Putamen (tissue), 1 donor: ENCODE results near the gene CCDC85A.
"Not testable (repeated sequence)": the region's sequence is repeated elsewhere in the genome, so short reads cannot be mapped to it uniquely, and the experiment has no call there.

Experiments
- DNase-seq: peaks from one replicate; pipeline ENCODE4 v3.0.0-alpha.2; 2016; ENCODE audit warnings: low spot score

Gene CCDC85A

DNA sequence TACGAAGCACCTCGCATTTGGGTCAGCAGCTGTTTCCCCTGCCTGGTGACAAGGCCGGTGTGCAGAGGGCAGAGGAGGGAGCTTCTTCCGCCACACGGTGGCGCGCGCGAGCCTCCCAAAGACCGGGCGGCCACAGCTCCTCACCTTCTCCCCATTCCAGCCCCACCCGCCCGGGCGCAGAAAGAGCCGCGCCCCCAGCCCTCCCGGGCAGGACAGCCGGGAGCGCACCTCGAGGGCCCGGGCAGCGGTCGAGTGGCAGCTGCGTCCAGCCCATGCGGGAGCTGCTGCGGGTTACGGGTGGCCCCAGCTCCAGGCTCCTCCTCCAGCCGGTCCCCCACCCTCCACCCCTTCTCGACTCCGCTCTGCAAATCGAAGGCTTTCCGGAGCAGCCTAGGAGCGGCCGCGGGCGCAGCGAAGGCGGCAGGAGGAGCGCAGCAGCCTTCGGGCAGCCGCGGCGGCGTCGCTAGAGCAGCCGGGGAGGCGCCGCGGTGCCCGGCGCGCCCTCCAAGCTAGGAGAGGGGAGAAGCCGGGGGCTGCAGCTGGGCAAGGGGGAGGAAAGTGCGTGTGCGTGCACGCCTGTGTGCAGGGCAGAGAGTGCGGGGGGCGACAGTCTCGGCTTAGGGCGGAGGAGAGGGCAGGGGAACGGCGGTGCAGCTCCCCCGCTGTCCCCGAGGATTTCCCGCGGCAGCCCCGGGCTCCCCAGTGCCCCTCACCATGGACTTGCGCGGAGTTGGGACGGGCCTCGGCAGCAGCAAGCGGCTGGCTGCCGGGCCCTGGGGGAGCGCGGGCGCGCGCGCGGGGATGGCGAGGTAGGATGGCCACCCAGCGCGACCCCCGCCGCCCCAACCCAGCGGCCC lies at the start of gene CCDC85A:
Gene CCDC85A, plus strand, starts transcription at position 348 of the 857 bp plus-strand sequence. CDS start 635 bp downstream, outside the sequence.
- peak; percentile 78 for DNase-seq

DNA sequence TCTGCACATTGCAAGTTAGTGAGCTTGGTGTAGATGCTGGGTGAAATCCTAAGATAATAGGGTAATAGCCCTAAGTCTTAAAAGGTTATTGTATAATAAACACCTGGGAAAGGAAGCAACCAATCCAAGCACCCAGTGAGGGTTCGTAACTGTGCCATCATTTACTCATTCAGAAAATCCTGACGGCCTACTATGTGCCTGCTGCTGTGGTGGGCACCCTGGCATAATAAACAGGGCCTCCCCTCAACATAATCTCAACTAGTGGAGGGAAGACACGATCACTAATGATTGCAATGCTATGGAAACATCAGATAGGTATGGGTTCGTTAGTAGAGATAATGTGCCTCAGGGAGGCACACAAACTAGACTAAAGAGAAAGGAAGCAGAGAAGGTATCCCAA lies 48.9 kb upstream of the CCDC85A start:
- DNase-seq: no peak

DNA sequence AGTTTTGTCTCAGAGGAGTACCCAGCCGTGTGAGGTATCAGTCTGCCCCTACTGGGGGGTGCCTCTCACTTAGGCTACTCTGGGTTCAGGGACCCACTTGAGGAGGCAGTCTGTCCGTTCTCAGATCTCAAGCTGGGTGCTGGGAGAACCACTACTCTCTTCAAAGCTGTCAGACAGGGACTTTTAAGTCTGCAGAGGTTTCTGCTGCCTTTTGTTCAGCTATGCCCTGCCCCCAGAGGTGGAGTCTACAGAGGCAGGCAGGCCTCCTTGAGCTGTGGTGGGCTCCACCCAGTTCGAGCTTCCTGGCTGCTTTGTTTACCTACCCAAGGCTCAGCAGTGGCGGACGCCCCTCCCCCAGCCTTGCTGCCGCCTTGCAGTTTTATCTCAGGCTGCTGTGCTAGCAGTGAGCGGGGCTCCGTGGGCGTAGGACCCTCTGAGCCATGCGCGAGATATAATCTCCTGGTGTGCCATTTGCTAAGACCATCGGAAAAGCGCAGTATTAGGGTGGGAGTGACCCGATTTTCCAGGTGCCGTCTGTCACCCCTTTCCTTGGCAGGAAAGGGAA lies 41.2 kb upstream of the CCDC85A start:
- not testable (repeated sequence) for DNase-seq

GRCh38 chr2:56147907-56148306 lies 35.9 kb upstream of the CCDC85A start:
- DNase-seq: no peak

- DNase-seq: no peak
Measured at GRCh38 chr2:56148825-56149224, 35.0 kb upstream of the CCDC85A start.

DNA sequence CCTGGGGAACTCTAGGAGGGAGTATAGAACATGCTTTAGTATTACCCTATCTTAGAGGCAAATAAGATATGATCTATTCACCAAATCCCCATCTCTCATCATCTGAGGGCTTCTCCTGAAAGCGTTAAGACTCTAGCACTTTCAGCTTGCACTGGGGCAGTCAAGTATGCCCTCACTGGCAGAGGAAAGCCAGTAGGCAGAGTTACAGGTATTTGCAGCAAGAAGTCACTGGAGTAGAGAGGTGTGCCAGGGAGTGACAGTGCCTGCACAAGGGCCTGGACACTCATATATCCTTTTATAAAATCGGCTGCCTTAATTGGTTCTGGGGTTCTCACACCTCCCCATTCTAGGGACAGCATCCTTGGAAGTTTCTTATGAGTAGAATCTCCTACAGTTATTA lies 31.9 kb upstream of the CCDC85A start:
- DNase-seq: no peak

DNA sequence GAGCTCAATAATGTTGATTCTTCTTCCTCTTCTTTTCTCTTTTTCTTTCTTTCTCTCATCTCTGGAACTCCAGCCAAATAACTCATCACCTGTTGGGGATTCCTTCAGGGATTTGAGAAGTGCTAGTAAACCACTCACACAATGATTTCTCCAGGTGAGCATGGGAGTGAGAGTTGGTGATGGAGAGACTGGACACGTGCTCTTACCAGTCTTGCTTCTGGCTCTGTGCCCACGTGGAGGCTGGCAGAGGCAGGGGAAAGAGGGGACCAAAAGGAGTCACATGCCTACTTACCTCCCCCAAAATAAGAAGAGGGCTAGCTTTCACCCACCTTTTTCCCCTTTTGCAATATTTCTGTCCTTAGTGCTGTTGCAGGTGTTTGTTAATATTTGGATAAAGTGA lies 28.6 kb upstream of the CCDC85A start:
- DNase-seq: no peak

GRCh38 chr2:56159875-56160274 lies 23.9 kb upstream of the CCDC85A start:
- DNase-seq: not testable (repeated sequence)

GRCh38 chr2:56167616-56168562 lies 15.9 kb upstream of the CCDC85A start:
- DNase-seq: no peak

DNA sequence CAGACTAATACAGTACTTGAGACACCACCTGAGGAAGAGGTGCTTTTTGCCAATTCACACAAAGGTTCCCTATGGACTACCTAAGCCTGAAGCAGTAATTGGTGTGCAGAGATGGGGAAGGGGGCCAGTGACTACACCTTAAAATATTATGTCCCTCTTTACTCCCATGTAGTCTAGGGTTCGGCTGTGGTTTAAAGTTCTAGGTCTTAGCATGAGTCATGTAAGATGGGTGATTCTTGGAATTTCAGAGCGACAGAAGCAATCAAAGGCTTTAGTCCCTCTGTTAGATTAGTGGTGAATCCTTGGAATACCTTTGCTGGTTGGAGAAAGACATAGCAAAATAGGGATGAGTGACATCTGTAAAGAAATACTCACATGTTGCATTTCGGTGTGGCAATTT lies 14.3 kb upstream of the CCDC85A start:
- DNase-seq: no peak

DNA sequence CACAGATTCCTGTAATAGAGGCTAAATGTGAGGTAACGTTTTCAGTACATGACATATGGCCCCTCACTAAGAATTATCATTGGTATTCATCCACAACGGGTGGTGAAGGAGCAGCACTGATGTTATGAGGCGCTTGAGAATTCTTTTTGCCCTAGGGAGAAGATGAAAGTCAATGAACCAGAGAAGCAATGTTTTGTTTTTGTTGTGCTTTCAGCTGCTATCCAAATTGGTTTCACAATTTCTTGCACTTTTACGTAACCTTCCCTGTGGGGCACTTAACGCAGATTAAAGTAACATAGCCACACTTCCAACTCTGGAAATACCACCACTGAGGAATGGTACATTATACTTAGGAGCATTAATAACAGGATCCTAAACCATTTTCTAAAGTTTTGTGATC lies 13.3 kb upstream of the CCDC85A start:
- DNase-seq: no peak

GRCh38 chr2:56170988-56171387 lies 12.8 kb upstream of the CCDC85A start:
- no peak for DNase-seq

DNA sequence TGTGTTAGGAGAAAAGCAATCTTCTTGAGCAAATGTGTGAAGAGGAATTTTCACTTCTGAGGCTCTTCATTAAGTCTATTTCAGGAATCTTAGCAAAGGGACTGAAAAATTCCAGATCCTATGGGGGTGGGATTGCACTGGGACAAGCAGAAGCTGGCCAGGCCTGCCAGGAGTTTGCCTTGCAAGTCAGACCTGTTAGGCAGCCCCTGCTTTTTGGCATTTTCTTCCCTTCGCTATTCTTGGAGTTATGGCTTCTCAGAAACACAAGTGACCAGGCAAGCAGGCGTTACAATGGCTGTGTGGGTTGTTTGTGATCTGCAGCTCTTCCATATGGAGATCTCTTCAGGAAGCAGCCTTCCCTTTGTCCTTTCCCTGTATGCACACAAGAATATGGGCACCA lies 8.0 kb upstream of the CCDC85A start:
- DNase-seq: no peak

DNA sequence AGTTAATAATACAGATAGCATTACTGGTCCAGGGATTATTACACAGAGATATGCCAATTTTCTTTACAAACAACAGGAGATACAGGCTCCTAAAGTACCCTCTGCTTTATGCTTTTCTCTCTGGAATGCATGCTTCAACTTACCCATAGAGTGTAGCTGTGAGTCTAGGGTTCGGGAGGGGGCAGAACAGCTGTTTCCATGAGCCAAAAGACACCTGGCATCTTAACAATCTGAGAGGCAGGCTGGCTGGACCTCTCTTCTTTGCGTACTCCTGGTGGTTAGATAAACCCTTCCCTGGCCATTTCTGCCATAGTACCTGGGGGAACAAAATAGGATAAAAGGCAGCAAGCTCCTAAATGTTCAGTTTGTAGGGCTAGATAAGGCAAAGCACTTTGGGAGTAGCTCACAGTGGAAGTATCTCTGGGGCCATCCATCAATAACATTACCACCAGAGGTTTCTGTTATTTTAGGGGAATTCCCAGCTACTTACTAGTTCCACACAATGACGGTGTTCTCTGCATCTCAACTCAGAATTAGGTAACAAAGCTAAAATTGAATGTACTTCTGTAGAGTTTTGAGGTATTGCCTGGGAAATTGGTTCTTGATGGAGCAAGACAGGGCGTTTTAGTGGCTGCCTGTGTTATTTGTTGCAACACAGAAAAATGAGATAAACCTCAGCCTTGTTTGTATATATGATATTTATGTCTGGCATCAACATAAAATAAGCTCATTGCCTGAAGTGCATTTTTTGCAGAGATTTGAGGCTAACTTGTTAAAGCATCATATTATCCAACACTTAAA lies 6.2 kb upstream of the CCDC85A start:
- no peak for DNase-seq

GRCh38 chr2:56179931-56180330 lies 3.9 kb upstream of the CCDC85A start:
- DNase-seq: no peak

GRCh38 chr2:56182420-56182819 lies 1.4 kb upstream of the CCDC85A start:
- no peak for DNase-seq

- DNase-seq: no peak
Measured at GRCh38 chr2:56184500-56185011, 766 bp downstream of the CCDC85A start.

GRCh38 chr2:56185101-56185581 lies 1.4 kb downstream of the CCDC85A start:
- DNase-seq: no peak

DNA sequence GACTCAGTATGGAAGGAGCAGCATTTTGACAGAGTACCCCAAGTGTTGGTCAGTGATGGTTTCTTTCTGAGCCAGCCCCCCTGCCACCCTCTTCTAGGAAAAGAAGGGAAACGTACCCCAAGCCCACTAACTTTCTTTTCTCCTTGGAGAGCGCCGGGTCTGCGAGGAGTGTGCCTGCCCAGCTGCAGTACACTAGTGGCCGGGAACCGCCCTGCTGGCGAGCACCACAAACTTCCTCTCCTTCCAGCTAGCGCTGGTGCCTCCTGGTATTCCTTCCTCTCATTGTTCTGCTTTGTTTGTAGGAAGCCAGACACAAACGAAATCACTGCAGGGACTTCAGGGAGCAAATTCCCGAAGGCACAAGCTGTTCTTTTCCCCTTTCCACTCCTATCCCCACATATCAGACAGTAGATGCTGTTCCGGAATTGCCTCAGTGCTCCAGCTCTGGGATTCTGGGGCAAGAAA lies 1.8 kb downstream of the CCDC85A start:
- no peak for DNase-seq

DNA sequence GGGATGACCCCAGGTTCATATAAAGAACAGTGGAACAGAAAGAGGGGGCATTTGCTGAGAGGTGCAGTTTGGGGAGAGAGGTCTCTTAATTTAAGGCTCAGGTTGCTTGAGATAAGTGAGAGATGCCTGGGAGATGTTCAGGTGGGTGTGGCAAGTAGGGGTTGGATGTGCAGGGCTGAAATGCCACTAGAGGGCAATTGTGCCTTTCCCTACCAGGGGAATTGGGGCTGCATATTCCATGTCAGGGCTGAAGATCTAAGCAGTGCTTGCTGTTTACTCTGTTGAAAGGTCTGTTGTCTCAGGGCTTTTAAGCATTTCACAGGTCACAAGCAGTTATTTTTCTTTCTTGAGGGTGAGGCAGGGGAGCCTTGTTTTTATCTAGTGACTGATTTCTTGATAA lies 7.8 kb downstream of the CCDC85A start:
- no peak for DNase-seq

DNA sequence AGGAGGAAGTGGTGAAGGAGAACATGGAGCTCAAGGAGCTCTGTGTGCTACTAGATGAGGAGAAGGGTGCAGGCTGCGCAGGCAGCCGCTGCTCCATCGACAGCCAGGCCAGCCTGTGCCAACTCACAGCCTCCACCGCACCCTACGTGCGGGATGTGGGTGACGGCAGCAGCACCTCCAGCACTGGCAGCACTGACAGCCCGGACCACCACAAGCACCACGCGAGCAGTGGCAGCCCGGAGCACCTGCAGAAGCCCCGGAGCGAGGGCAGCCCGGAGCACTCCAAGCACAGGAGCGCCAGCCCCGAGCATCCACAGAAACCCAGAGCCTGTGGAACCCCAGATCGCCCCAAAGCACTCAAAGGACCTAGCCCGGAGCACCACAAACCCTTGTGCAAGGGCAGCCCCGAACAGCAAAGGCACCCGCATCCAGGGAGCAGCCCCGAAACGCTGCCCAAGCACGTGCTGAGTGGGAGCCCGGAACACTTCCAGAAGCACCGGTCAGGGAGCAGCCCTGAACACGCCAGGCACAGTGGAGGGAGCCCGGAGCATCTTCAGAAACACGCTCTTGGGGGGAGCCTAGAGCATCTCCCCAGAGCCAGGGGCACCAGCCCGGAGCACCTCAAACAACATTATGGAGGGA lies 9.0 kb downstream of the CCDC85A start:
- no peak for DNase-seq
